Testis (tissue), 3 donors: ENCODE measurements around the gene NEU1. TPM values are rescaled to one million over a fixed set of nuclear protein-coding genes. Genes with fewer than 3 reads are reported as not detected.
"Not testable (repeated sequence)": the region's sequence is repeated elsewhere in the genome, so short reads cannot be mapped to it uniquely, and the experiment has no call there.

ENCODE experiments used
- DNase-seq: peaks from one replicate; pipeline ENCODE4 v3.0.0-alpha.2; 2019
- H3K27ac ChIP-seq, 2 donors: fragments of 200-600 bp; sonication (generic); one replicate each; pipeline ENCODE4 v1.5.1; 2019
- H3K27me3 ChIP-seq: fragments of 200-600 bp; sonication (generic); one replicate; pipeline ENCODE4 v1.5.1; 2019
- H3K36me3 ChIP-seq: fragments of 200-600 bp; sonication (generic); one replicate; pipeline ENCODE4 v1.5.1; 2017; ENCODE audit warnings: low read depth; ENCODE audit errors: missing control alignments
- H3K4me1 ChIP-seq: fragments of 200-600 bp; sonication (generic); one replicate; pipeline ENCODE4 v1.5.1; 2019
- H3K4me3 ChIP-seq, 2 donors: fragments of 200-600 bp; sonication (generic); one replicate each; pipeline ENCODE4 v1.5.1; 2017 to 2019
- H3K9me3 ChIP-seq: fragments of 200-600 bp; sonication (generic); one replicate; pipeline ENCODE4 v1.5.1; 2017
- POLR2A ChIP-seq: fragments of 450-650 bp; IDR thresholded peaks from one replicate; pipeline ENCODE4 v1.6.1; 2017; ENCODE audit warnings: antibody characterized with exemption, mild to moderate bottlenecking, moderate library complexity
- WGBS, 2 donors: methylation state at CpG; one replicate each; pipeline ENCODE4 v1.1.5; 2018; 5-methylcytosine and 5-hydroxymethylcytosine counted together
- intact Hi-C: fragments of 100-400 bp; cut with DNase I; formaldehyde crosslinking; loops from one replicate; pipeline ENCODE4 v1.15.1; 2023; ENCODE audit warnings: low total_unique reads
- polyA plus RNA-seq: library from polyadenylated mRNA; stranded (reverse); fragments of 350-450 nt; fragmentation: Illumina TruSeq; extraction: RNeasy Lipid Tissue Mini Kit (QIAGEN cat#74804); gene quantifications from one replicate; pipeline ENCODE4 v1.2.3, GENCODE V29; 2014; ENCODE audit warnings: low read depth, low replicate concordance; ENCODE audit not compliant: insufficient read depth
- total RNA-seq, 2 donors: library from RNA; depleted of rRNA; stranded (reverse); fragments of >200 nt; gene quantifications; one replicate each; pipeline ENCODE4 v1.2.3, GENCODE V29; 2016
- TF ChIP-seq, protein P1 (sequence below), 3 experiments: fragments of 450-650 bp in 2 of 3; fragments of 200-600 bp in 1 of 3; sonication (generic) in 1 of 3; IDR thresholded peaks; one replicate each; pipeline ENCODE4 v1.5.1; 2016 to 2019; ENCODE audit warnings: antibody characterized with exemption in 3 of 3, mild to moderate bottlenecking in 2 of 3, moderate library complexity in 1 of 3

The NEU1 gene
- total and polyA plus RNA-seq, 3 donors from 2014 or later = 27.4 to 65.9 (median 31.7) TPM

DNA sequence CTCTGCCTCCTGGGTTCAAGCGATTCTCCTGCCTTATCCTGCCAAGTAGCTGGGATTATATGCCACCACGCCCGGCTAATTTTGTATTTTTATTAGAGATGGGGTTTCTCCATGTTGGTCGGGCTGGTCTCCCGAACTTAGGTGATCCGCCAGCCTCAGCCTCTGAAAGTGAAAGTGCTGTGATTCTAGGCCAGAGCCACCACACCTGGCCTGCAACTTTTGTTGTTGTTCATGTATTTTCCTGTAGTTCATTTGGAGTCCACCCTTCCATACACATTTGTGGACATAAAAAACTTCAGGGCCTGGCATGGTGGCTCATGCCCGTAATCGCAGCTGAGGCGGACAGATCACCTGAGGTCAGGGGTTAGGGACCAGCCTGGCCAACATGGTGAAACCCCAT is 20.6 kb downstream of the NEU1 start:
- Histone ChIP-seq H3K9me3 (no peaks in the 10 kb centered on the region), H3K4me3 (no peak overlapping the region), H3K27me3 (no peaks in the 10 kb centered on the region), H3K4me1 (peaks cover 7% of the 10 kb centered on the region), H3K36me3 (no peaks in the 10 kb centered on the region), H3K27ac (no peak overlapping the region)
- intact Hi-C loops = no loop called here
- TF ChIP-seq, protein P1, sequence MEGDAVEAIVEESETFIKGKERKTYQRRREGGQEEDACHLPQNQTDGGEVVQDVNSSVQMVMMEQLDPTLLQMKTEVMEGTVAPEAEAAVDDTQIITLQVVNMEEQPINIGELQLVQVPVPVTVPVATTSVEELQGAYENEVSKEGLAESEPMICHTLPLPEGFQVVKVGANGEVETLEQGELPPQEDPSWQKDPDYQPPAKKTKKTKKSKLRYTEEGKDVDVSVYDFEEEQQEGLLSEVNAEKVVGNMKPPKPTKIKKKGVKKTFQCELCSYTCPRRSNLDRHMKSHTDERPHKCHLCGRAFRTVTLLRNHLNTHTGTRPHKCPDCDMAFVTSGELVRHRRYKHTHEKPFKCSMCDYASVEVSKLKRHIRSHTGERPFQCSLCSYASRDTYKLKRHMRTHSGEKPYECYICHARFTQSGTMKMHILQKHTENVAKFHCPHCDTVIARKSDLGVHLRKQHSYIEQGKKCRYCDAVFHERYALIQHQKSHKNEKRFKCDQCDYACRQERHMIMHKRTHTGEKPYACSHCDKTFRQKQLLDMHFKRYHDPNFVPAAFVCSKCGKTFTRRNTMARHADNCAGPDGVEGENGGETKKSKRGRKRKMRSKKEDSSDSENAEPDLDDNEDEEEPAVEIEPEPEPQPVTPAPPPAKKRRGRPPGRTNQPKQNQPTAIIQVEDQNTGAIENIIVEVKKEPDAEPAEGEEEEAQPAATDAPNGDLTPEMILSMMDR (IDR thresholded peaks at IDR 0.05) = no peak
- no peak for TF ChIP-seq POLR2A
- 91% methylated on average over 9 of the region's 9 CpGs for WGBS, 2 donors
- no peak for DNase-seq

DNA sequence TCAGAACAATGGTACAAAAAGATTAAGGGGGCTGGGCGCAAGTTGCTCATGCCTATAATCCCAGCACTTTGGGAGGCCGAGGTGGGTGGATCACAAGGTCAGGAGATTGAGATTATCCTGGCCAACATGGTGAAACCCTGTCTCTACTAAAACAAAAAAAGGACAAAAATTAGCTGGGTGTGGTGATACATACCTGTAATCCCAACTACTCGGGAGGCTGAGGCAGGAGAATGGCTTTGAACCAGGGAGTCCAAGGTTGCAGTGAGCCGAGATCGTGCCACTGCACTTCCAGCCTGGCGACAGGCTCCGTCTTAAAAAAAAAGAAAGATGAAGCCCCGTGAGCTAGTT is 22.9 kb downstream of the NEU1 start:
- DNase-seq, H3K27me3 ChIP-seq, H3K36me3 ChIP-seq, H3K4me3 ChIP-seq, H3K9me3 ChIP-seq, intact Hi-C loops, H3K27ac ChIP-seq: not testable (repeated sequence)
- whole genome bisulfite sequencing, 2 donors = 83% methylated on average over 8 of the region's 8 CpGs
- H3K4me1 ChIP-seq = peaks cover 20% of the 10 kb centered on the region

DNA sequence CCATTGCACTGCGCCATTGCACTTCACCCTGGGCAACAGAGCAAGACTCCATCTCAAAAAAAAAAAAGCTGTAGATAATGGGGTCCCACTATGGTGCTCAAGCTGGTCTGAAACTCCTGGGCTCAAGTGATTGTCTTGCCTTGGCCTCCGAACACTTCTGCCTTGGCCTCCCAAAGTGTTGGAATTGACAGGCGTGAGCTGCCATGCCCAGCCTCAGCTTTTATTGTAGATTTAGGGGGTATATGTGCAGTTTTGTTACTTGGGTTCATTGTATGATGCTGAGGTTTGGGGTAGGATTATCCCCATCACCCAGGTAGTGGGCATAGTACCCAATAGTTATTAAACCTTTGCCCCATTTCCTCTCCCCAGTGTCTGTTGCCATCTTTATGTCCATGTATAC is 23.7 kb downstream of the NEU1 start:
- no peak for TF ChIP-seq POLR2A
- TF ChIP-seq, protein P1 (IDR thresholded peaks at IDR 0.05) = no peak
- no peaks in the 10 kb centered on the region for H3K36me3 ChIP-seq

DNA sequence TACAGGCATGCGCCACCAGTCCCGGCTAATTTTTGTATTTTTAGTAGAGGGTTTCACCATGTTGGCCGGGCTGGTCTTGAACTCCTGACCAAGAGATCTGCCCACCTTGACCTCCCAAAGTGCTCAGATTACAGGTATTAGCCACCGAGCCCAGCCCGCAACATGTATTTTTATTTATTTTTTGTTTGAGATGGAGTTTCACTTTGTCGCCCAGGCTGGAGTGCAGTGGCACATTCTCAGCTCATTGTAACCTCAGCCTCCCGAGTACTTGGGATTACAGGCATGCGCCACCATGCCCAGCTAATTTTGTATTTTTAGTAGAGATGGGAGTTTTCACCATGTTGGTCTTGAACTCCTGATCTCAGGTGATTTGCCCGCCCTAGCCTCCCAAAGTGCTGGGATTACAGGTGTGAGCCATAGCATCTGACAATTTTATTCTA is 24.5 kb downstream of the NEU1 start:
- H3K9me3 ChIP-seq, H3K27ac ChIP-seq, DNase-seq, intact Hi-C loops, H3K27me3 ChIP-seq, H3K36me3 ChIP-seq, H3K4me3 ChIP-seq: not testable (repeated sequence)
- 89 to 91% methylated on average over 9 of the region's 9 CpGs for WGBS, 2 donors
- H3K4me1 ChIP-seq = peaks cover 20% of the 10 kb centered on the region

More for the DNA sequence above, 23.7 kb downstream of the NEU1 start:
- H3K4me1 ChIP-seq = peaks cover 20% of the 10 kb centered on the region
- H3K9me3 ChIP-seq = no peaks in the 10 kb centered on the region
- H3K4me3 ChIP-seq = no peak overlapping the region
- no peak overlapping the region for H3K27ac ChIP-seq
- intact Hi-C loops = no loop called here
- DNase-seq = no peak
- H3K27me3 ChIP-seq = no peaks in the 10 kb centered on the region
- WGBS, 2 donors = 93 to 97% methylated on average over 3 of the region's 3 CpGs

DNA sequence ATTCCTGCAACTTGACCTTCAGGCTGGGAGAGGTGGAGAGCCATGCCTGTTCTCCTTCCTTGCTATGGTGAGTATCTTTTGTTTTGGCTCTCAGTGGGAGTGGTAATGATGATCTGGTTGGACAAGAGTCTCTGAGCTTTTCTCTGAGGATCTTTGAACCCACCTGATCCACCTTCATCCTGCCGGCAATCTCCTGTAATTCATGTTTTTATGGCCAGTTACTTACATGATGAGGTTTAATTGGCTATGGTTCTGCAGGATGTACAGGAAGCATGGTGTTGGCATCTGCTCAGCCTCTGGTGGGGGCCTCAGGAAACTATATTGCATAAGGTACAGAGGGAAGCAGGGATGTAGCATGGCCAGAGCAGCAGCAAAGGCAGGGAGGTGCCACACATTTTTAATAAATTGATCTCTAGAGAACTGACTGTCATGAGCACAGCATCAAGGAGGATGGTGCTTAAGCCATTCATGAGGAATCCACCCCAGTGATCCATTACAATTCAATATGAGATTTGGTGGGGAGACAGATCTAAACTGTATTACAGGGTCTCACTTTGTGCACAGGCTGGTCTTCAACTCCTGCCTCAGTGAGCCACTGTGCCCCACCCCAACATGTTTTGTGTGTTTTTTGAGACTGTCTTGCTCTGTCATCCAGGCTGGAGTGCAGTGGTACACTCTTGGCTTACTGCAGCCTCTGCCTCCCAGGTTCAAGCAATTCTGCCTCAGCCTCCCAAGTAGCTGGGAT is 25.1 kb downstream of the NEU1 start:
- no peaks in the 10 kb centered on the region for H3K27me3 ChIP-seq
- H3K27ac ChIP-seq = peak overlapping the region in 1 of 2 donors; percentile 97
- H3K36me3 ChIP-seq = no peaks in the 10 kb centered on the region
- no peaks in the 10 kb centered on the region for H3K9me3 ChIP-seq
- no peak for DNase-seq
- no peak overlapping the region for H3K4me3 ChIP-seq
- intact Hi-C loops = no loop called here
- H3K4me1 ChIP-seq = peaks cover 20% of the 10 kb centered on the region
- 45 to 56% methylated on average over 1 of the region's 1 CpG for WGBS, 2 donors
- TF ChIP-seq, protein P1 (IDR thresholded peaks at IDR 0.05) = no peak
- no peak for TF ChIP-seq POLR2A
